HG03095 (cell line): Measurements from ENCODE around the gene PLEKHA6.
"Not testable (repeated sequence)": the region's sequence is repeated elsewhere in the genome, so short reads cannot be mapped to it uniquely, and the experiment has no call there.

Experiments
- ATAC-seq: cut with Tn5 transposase; IDR thresholded peaks from one replicate; pipeline ENCODE4 v1.9.1; 2021; ENCODE audit warnings: moderate library complexity; ENCODE audit not compliant: unreplicated experiment

PLEKHA6 gene

DNA sequence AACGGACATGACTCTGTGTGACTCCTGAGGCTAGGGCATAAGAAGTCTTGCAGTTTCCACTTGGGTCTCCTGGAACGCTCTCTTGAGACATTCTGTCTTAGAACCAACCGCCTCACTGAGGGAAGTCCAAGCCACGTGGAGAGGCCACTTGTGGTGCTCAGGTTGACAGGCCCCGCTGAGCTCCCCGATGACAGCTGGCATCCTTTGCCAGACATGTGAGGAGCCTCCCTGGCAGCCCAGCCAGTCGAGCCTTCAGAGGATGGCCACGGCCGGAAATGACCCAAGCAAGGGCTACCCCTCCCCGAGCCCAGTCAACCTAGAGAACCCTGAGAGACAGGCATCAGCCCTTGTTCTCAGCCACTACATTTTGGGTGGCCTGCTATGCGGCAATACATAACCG lies 20.7 kb downstream of the PLEKHA6 start:
- ATAC-seq: no peak

DNA sequence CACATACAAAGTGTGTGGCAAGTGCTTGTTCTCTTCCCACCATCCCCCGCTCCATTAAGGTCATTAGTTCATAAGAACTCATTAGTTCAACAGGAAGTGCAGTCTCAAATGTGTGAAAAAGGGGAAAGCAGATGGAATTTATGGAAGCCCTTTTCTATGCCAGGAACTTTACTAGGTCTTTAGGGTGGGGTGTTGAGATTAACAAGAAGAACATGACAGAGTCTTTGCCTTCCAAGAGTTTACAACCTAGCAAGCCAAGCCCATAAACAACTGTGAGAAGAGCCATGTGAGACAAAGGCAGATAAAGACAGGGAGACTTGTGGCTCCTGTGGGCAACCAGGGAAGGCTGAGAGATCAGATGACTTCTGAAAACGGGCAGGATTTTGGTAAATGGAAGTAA lies 21.4 kb downstream of the PLEKHA6 start:
- no peak for ATAC-seq

DNA sequence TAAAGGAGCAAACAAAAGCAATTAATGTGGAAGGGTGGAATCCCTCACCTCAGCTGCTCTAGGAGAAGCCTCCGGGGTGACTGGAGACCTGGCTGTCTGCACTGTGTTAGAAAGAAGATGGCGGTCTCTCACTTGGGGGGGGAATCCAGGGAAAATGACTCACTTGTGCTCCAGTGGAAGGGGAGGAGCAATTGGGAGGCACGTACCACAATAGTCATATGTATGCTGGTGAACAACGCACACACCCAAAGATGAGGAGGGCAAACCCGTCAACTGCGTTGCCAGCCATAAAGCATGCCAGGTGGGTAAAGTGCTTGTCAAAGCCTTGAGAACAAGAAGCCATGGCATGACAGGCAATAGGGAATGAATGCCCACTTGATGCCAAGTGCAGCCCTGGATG lies 22.1 kb downstream of the PLEKHA6 start:
- no peak for ATAC-seq

DNA sequence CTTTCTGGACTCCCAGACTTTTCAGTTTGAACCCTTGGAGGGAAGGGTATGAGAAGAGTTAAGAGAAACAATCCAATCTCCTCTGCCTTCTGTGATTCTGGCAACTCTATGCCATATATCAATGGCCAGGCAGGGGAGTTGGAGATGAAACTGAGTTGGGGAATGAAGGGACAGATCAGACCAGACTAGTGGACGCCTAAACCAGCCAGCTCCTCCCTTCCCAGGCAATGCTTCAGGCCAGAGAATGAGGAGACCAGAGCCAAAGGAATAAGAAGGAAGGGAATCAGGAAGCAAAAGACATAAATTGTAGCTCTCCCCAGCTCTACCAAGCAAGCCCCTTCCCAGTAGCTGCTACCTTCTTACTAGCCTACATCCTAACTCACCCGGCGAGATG lies 22.7 kb downstream of the PLEKHA6 start:
- no peak for ATAC-seq

DNA sequence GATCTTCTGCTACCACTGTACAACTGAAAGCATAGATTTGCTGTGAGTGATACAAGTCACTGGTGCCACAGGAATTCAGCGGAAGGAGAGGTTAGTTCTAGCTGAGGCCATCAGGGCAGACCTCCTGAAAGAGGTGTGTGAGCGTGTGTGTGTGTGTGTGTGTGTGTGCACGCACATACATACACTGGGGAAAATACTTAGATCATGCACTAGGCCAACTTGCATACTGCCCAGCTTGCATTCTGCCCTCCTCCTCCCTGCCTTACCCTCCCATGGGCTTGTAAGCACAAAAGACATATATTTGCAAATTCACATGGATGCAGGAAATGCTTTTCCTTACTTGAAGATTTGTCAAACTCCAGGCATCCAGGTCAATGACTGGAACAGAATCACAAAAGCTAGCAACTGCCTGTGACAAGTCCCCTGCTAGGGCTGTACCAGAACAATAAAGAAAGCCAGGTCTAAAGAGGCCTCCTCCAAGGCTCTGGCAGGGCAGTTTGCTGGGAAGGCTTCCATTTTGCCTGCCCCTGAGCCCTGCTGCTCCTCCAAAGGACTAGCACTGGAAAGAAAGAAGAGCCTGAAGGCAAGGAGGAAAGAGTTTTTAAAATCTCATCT lies 23.2 kb downstream of the PLEKHA6 start:
- no peak for ATAC-seq

DNA sequence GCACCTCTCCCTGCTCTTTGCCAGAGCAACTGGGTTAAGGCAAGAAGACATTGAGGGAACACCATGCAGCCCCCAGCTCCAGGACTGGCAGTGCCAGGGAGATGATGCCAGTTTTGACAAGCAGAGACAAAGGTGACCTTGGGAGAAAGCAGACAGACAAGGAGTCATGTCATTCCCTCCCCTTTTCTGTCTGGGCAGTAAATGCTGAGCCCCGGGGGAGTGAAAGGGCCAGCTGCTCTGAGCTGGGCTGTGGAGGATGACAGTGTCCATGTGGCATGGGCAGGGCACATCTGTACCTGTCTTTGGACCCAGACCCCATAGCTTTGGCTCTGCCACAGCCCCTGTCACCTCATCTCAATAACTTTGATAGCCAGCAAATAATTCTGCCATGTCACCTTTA lies 24.2 kb downstream of the PLEKHA6 start:
- no peak for ATAC-seq

DNA sequence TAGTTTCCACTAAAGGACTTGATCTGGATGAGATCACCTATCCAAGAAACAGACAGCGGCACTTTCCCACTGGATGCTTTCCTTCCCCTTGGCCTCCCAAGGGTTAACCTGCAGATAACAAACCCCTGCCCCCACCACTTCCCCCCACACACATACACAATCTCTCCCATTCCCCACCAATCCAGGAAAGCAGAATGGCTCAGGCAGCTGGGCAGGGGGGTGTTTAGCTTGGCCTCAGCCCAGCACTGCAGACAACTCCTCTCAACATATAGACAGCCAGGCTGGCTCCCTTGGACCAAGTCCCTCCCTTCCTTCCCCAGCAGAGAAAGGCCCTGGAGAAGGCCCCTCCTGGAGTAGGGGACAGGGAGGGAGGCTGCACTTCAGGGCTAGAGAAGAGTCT lies 24.6 kb downstream of the PLEKHA6 start:
- ATAC-seq: no peak

DNA sequence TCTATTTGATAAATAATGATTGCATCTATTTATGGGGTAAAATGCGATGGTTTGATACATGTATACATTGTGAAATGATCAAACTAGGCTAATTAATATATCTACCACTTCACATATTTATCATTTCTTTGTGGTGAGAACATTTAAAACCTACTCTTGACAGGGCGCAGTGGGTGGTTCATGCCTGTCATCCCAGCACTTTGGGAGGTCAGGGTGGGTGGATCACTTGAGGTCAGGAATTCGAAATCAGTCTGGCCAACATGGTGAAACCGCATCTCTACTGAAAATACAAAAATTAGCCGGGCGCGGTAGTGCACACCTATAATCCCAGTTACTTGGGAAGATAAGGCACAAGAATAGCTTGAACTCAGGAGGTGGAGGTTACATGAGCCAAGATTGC lies 25.3 kb downstream of the PLEKHA6 start:
- no peak for ATAC-seq

DNA sequence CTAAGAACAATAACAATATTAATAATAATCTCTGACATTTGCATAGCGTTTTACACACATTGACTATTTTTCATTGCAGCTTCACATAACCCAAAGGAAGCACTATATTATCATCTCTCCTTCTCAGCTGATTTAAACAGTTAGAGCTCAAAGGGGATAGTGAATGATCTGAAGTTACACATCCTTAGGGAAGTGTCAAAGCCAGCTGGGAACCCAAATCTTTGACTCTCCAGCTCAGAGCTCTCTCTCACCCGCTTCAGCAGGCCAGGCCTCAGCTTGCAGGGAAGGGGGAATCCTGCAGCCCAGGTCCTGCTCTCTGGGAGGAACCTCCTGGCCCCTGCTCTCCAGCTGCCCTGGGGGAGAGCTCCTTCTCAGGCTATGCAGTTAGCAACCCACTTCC lies 26.3 kb downstream of the PLEKHA6 start:
- ATAC-seq: no peak

DNA sequence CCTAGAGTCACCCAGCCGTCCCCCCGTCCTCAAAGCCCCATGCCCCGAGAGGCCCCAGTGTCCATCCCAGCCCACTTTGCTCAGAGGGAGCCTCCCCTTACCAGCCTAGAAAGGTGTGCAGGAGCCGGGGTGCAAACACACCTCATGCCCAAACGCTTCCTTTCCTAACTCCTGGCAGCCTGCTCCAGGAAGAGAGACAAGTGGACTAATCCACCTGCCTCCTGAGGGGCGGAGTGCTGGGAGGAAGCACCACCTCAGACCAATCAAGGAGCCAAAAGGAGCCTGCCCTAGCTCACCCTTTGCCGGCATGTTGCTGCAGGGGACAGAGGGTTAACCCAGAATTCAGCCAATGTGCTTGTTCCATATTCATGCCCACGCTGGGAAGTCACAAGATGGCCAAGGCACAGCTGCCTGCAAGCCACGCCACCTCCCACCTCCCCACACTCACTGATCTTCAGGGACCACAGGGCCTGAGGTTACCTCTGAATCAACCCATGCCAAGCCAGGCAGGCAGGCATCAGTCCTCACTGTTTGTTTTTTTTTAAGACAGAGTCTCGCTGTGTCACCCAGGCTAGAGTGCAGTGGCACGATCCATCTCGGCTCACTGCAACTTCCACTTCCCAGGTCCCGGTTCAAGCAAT lies 27.8 kb downstream of the PLEKHA6 start:
- ATAC-seq: no peak

DNA sequence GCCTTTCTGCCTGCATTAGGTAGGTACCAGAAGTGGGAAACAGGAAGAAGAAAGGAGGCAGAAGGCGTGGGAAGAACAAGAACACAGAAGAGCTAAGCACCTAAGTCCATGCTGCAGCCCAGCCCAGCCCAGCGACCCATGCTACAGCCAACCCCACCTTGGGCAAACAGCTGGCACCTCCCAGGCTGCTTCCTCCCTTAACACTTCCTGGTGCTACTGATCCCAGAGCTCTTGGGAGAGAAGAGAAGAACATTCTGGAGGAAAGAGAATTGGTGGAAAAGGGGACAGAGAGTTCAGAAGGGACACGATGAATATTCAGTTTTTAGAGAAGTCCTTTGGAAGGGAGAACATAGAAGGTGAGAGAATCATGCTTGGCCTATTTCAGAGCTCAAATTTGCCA lies 28.5 kb downstream of the PLEKHA6 start:
- ATAC-seq: no peak

DNA sequence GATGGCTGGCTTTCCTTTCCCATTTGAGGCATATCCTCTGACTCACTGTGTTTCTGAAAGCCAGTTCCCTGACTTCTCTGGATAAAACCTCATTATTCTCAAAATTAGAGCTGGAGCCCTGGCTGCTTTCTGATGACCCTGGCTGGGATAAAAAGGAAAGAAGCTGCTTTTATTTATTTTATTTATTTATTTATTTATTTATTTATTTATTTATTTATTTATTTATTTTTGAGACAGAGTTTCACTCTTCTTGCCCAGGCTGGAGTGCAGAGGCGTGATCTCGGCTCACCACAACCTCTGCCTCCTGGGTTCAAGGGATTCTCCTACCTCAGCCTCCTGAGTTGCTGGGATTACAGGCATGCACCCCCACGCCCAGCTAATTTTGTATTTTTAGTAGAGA lies 31.9 kb downstream of the PLEKHA6 start:
- not testable (repeated sequence) for ATAC-seq

DNA sequence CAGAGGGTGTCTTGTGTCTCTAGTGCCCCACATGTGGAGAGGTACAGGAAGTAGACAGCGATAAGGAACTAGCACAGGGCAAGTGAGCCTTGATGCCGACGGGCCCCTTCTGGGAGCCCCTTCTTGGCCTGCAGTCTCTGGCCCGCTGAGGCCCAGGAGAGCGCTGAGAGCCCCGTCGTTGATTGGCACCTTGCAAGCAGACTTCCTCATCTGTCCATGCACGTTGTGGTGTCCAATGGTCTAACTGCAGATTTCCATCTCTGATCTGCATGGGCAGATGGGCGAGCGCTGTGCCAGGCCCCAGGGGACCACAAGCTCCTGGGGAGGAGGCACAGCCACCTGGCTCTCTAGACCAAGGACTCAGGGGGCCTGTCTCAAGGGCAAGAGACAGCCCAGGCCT lies 32.4 kb downstream of the PLEKHA6 start:
- ATAC-seq: no peak

DNA sequence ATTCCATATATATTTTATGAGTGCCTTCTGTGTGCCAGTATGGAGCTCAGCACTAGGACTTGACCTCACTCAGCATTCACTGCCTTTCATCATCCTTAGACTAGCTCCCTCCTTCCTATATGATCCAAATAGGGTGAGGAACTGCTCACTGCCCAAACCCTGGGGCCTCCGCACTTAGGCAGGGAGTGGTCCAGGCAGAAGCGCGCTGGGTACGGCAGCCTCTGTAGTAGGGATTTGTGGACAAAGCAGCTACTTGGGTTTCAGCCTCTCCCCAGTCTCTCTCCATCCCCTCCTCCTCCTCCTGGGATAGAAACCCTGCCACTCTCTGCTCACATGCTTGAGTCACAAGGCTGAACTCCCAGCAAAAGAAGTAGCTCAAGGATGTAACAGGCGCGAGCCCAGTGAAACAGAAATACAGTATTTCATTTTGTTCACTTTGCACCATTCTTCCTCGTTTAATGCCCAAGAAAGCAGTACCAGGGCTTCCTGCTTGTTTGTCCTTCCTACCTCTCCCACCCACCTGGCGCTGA lies 32.9 kb downstream of the PLEKHA6 start:
- ATAC-seq: no peak

DNA sequence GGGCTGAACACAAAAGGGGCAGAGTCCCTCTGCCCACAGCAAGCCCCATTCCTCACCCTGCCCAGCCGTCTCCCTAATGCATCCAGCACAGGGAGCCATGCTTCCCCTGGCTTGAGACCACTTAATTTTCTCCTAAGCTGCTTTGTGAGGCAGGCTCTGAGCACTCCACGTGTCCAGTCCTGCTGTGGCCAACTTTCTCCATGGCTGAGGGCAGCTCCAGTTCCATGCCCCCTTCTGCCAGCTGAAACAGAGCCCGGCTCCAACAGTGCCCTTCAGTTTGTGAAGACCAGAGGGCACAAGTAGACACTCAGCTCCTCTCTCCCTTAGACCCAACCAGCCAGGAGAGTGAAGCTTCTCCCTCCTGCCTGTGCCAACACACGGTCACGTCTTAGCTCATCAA lies 33.8 kb downstream of the PLEKHA6 start:
- no peak for ATAC-seq

DNA sequence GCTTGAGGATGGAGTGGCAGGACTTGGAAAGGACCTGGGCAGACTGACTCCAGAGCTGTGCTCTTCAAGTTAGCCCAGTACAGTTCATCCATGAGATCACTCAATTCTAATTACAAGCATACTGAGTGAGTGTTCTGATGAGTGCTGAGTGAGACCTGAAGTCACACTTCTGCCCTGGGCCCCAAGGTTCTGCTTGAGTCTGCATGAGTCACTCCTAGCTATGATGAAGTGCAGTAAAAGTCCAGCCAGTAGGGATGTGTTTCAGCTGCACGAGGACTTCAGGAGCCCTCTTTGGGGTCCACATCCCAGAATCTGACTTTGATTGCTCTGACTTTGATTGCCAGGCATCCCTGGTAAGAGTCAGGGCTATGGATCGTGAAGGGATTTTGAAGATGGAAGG lies 35.8 kb downstream of the PLEKHA6 start:
- ATAC-seq: no peak

DNA sequence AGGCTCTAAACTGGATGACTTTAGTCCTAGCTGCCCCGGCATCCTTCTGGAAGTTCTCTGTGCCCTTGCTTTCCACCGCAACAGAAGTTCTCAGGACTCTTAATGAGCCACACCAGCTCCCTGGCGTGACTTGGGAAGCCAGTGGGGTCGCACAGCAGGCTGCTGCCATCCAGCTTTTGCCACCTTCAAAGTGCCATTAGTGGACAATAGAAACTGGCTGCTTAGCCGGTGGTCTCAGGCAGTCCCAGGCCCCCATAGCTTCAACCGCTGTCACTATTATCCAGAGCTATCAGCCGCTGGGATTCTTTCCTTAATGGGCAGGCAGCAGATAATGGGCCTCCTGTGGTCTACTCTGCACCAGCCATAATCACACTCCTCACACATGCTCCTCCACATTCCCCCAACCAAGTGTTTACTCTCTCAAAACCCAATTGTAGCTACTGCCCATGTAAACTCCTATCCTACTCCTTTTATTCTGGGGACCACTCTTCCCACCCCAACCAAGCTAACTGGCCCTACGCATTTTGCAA lies 37.3 kb downstream of the PLEKHA6 start:
- no peak for ATAC-seq

DNA sequence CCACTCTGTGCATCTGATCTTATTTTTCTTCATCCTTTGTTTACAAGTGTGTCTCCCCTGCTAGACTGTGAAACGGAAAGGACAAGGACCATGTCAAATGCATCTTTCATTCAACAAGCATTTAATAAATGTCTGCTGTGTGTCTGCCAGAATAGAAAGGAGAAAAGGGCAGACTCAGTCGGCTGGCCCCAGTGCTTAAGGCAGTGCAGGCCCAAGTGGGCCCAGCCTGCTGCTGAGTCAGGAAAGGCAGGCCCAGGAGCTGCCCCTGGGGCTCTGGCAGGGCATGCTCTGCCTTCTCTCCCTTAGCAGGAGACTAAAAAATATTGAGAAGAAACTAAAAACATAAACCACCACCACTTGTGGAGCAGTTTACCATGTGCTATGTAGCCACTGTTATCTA lies 38.1 kb downstream of the PLEKHA6 start:
- ATAC-seq: no peak

DNA sequence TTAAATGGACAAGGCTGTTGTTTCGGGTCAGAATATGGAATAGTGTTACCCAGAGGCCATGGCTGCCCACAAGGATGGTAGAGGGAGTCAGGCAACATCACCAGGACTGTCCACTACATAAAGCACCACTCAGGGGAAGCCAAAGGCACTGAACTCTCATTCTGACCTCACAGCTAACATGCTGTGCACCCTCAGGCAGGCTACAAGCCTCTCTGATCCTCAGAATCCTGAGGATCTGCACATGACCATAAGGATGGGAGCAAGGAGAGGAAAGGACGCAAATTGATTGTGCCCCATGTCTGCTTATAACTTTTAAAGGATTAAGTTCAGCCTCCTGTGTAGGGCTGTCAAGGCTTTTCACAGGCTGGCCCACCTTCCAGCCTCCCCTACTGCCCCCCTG lies 38.7 kb downstream of the PLEKHA6 start:
- no peak for ATAC-seq

DNA sequence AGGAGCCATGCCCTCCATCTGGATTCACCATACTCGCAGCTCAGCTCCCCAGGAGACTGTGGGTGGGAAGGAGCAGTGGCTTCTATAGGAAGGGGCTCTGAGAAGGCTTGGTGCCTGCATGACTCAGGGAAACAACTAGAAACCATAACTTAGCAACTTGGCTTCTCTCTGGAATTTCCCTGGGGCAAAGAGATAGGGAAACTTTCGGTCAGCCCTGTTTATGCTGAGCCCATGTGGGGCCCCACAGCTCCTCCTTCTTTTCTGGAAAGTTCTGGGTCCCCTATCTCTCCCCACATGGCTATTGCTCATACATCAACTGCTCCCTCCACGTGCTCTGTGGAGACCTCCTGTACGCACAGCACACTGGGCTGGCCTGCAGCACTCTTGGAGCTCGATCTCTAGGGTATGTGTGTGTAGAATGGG lies 39.3 kb downstream of the PLEKHA6 start:
- no peak for ATAC-seq

DNA sequence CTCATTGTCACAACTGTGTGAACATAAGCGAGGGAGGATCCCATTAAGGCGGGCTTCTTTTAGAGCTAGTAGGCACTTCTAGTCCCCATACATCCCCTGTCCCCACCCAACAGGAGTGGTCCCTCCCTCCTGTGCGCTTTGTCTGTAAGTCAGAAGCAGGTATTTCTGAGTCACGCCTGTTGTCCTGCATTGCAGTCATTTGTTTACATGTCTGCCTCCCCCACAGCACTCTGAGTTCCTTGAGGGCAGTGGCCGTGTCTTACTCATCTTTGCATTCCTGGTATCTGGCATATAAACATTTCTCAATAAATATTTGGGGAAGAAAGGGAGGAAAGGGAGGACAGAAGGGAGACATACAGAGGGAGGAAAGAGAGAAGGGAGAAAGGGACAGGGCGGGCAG lies 40.3 kb downstream of the PLEKHA6 start:
- no peak for ATAC-seq

DNA sequence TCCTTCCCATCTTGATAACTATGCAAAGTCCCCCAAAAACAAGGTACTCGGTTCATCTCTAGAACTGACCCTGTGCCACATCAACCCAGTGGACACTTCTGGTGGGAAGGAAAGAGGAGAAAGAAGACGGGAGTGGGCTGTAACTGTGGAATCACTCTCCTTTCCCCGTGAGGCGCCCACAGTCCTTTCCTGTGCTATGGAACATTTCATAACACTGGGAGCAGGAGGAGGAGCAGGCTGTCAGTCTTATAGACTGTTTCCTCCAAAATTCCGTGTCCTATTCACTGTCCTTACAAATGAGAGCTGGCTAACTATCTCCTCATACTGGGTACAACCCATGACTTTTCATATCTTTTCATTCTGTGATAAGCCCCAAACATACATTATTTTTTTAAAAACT lies 40.7 kb downstream of the PLEKHA6 start:
- no peak for ATAC-seq

DNA sequence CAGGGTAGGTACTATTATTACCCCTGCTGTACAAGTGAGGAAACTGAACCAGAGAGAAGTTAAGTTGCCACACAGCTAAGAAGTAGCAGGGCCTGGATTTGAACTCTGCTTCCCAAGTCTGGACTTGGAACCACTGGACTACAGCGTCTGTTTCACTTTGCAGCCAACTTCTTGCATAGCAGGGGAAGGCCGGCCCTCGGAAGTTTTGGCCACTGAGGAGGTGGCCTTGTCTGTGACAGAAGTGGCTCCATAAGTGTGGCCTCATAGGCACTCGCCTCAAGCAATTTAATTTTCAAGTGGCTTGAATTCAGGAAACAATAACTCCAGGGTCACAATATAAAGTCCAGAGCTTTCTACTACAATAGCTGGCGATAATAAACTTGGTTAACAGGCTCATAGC lies 41.4 kb downstream of the PLEKHA6 start:
- no peak for ATAC-seq
